OCI-LY1 (cell line): ENCODE results near the gene ZBP1.

Experiments used
- H2AFZ ChIP-seq: fragments of 200-600 bp; sonication (generic), shearing (Covaris generic); 2 replicates; pipeline ENCODE4 v1.6.0; 2014; ENCODE audit warnings: antibody characterized with exemption, mild to moderate bottlenecking, low read length
- H3F3A ChIP-seq: fragments of 200-600 bp; sonication (generic), shearing (Covaris generic); 2 replicates; pipeline ENCODE4 v1.6.0; 2014; ENCODE audit warnings: mild to moderate bottlenecking, antibody characterized with exemption, low read length, moderate library complexity; ENCODE audit not compliant: insufficient read depth
- H3K27ac ChIP-seq: fragments of 200-600 bp; sonication (generic); 2 replicates; pipeline ENCODE4 v1.5.1; 2014; ENCODE audit warnings: low read length, mixed run types, mild to moderate bottlenecking, low read depth; ENCODE audit not compliant: poor library complexity, severe bottlenecking
- H3K27me3 ChIP-seq: fragments of 200-600 bp; sonication (generic); 2 replicates; pipeline ENCODE4 v1.6.0; 2014; ENCODE audit warnings: antibody characterized with exemption, mild to moderate bottlenecking, low read length, moderate library complexity; ENCODE audit not compliant: insufficient read depth
- H3K36me3 ChIP-seq: fragments of 200-600 bp; sonication (generic); 2 replicates; pipeline ENCODE4 v1.6.1; 2014; ENCODE audit warnings: mild to moderate bottlenecking, antibody characterized with exemption, low read length, moderate library complexity, mixed read lengths; ENCODE audit not compliant: insufficient read depth
- H3K4me1 ChIP-seq: fragments of 200-600 bp; sonication (generic); 2 replicates; pipeline ENCODE4 v1.5.1; 2014; ENCODE audit warnings: mild to moderate bottlenecking, low read length, moderate library complexity; ENCODE audit not compliant: insufficient read depth, severe bottlenecking
- H3K4me2 ChIP-seq: fragments of 200-600 bp; sonication (generic), shearing (Covaris generic); 2 replicates; pipeline ENCODE4 v1.6.1; 2014; ENCODE audit warnings: low read length
- H3K4me3 ChIP-seq: fragments of 200-600 bp; sonication (generic); 2 replicates; pipeline ENCODE4 v1.5.1; 2014; ENCODE audit warnings: low read length, low read depth, mild to moderate bottlenecking, mixed read lengths; ENCODE audit not compliant: poor library complexity, severe bottlenecking
- H3K79me2 ChIP-seq: fragments of 200-600 bp; shearing (Covaris generic); 2 replicates; pipeline ENCODE4 v1.6.1; 2016; ENCODE audit warnings: mixed run types, low read length, mixed read lengths; ENCODE audit not compliant: insufficient read depth
- H3K9ac ChIP-seq: fragments of 200-600 bp; sonication (generic), shearing (Covaris generic); 2 replicates; pipeline ENCODE4 v1.6.1; 2014; ENCODE audit warnings: mild to moderate bottlenecking, low read length, mixed read lengths
- H3K9me2 ChIP-seq: fragments of 200-600 bp; sonication (generic), shearing (Covaris generic); 2 replicates; pipeline ENCODE4 v1.6.1; 2014; ENCODE audit warnings: low read depth, mild to moderate bottlenecking, low read length, mixed read lengths
- H3K9me3 ChIP-seq: fragments of 200-600 bp; shearing (Covaris generic); 2 replicates; pipeline ENCODE4 v1.6.1; 2014; ENCODE audit warnings: low read length, mixed read lengths
- H4K20me1 ChIP-seq: fragments of 200-600 bp; sonication (generic), shearing (Covaris generic); 2 replicates; pipeline ENCODE4 v1.6.0; 2016; ENCODE audit warnings: mild to moderate bottlenecking, low read length; ENCODE audit not compliant: insufficient read depth
- CTCF ChIP-seq: fragments of 200-600 bp; sonication (generic), shearing (Covaris generic); IDR thresholded peaks from 2 replicates; pipeline ENCODE4 v1.5.1; 2017; ENCODE audit warnings: mild to moderate bottlenecking, antibody characterized with exemption, low read length, moderate library complexity, mixed read lengths
- EZH2 ChIP-seq: fragments of 200-600 bp; sonication (generic), shearing (Covaris generic); IDR thresholded peaks from 2 replicates; pipeline ENCODE4 v1.8.0; 2017; ENCODE audit warnings: borderline replicate concordance, mixed run types, mild to moderate bottlenecking, antibody characterized with exemption, low read length, moderate library complexity, mixed read lengths

ZBP1 gene

GRCh38 chr20:57596358-57596757, 23.9 kb downstream of the ZBP1 start:
- H4K20me1 ChIP-seq = no peaks in the 10 kb centered on the region

DNA sequence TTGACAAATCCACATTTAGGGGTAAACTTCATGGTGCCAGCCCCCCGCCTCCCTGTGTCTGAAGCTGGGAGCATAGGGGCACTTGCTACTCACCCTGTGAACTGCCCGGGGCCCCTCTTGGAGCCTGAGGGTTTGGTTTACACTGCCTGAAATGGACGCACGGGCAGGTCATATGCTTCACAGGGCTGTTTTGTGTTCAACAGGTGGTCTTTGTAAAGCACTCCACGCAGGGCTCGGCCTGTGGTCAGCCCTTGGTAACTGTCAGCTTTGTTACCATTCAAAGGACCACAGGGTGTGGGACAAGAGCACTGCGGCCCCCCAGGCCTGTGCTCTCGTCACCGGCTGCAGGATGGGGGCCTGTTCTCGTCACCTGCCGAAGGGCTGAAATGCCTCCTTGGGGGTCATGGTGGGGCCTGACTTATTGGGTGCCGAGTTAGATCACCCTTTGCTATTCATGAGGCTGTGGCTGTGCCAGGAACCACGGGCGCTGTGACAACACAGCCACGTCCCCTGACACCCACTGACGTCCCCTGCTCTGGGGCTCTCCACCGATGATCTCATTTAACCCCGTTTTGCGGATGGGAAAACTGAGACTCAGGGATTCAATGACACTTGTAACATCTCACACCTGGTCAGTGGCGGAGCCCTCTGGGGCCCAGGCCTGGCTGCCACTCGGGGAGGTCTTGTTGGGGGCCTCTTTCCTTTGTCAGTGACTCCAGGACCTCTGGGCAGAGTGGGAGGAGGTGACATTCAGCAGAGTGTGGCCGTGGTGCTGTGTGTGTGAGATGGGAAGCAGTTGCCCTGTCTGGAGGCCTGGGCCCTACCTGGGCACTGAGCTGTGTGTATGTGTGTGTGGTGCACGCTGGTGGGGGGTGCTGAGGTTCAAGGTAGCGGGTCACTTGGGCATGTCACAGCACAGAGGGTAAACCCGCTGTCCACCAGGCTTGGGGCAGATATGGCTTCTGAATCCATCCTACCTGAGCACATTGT, 24.9 kb downstream of the ZBP1 start:
- peaks cover 7% of the 10 kb centered on the region for H3K4me1 ChIP-seq
- H2AFZ ChIP-seq = no peak overlapping the region
- no peaks in the 10 kb centered on the region for H3K79me2 ChIP-seq
- H3K4me3 ChIP-seq = no peak overlapping the region
- no peaks in the 10 kb centered on the region for H4K20me1 ChIP-seq
- no peaks in the 10 kb centered on the region for H3F3A ChIP-seq
- H3K9me2 ChIP-seq = no peaks in the 10 kb centered on the region
- H3K9ac ChIP-seq = no peak overlapping the region
- no peaks in the 10 kb centered on the region for H3K9me3 ChIP-seq
- no peak for TF ChIP-seq CTCF
- no peak for TF ChIP-seq EZH2
- no peak overlapping the region for H3K27ac ChIP-seq
- peaks cover 4% of the 10 kb centered on the region; the same call in 1 of the 2 replicates for H3K27me3 ChIP-seq
- H3K36me3 ChIP-seq = no peaks in the 10 kb centered on the region
- H3K4me2 ChIP-seq = no peak overlapping the region

More at GRCh38 chr20:57596358-57596757, 23.9 kb downstream of the ZBP1 start:
- TF ChIP-seq CTCF (no peak), EZH2 (no peak)
- Histone ChIP-seq H3K27ac (no peak overlapping the region), H2AFZ (no peak overlapping the region), H3K79me2 (no peaks in the 10 kb centered on the region), H3K4me1 (peaks cover 7% of the 10 kb centered on the region), H3K9ac (no peak overlapping the region), H3F3A (no peaks in the 10 kb centered on the region), H3K4me2 (no peak overlapping the region), H3K9me3 (no peaks in the 10 kb centered on the region), H3K27me3 (peaks cover 7% of the 10 kb centered on the region), H3K36me3 (no peaks in the 10 kb centered on the region), H3K4me3 (no peak overlapping the region), H3K9me2 (no peaks in the 10 kb centered on the region)

DNA sequence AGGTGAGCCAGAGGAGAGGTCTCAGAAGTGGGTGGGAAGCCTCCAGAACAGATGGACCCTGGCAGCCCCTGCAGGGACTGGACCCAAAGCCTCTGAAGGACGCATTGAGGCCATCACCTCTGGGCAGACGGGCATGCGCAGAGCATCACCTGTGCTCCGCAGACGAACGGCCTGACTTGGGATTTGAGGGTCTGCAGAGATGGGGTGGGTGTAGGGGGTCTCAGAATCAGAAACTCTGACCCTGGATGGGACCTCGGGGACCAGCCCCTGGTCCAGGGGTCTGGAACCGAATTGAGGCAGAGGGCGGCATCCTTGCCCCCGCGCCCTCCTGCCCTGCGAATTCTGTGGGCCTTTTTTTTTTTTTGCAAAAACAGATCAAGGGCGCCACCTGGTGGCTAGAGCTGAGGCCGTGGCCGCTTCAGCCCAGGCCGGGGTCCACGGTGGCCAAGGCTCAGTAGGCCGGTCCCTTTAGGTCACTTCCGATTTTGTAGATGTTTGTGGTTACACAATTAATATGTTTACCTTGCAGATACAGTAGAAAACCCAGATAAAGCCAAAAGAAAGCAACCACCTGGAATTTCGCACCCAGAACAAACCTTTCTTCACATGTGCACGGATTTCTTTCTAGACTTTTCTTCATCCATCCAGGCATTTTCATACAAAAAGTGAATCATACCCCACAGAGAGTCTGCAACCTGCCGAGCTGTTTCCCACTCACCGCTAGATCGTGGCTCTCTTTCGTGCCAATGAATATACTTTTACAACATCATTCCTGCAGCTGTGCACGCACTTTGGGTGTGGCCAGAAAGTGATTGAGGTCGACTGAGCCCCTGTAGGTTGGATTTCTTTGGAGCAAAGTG, 25.9 kb downstream of the ZBP1 start:
- Histone ChIP-seq H3K27me3 (peaks cover 4% of the 10 kb centered on the region; the same call in 1 of the 2 replicates), H3K9me3 (no peaks in the 10 kb centered on the region), H3K27ac (no peak overlapping the region), H3K36me3 (no peaks in the 10 kb centered on the region), H3K79me2 (no peaks in the 10 kb centered on the region), H3K9ac (no peak overlapping the region), H2AFZ (no peak overlapping the region), H3K4me2 (no peak overlapping the region), H3F3A (no peaks in the 10 kb centered on the region), H3K9me2 (no peaks in the 10 kb centered on the region), H3K4me3 (no peak overlapping the region), H3K4me1 (peaks cover 7% of the 10 kb centered on the region), H4K20me1 (no peaks in the 10 kb centered on the region)
- TF ChIP-seq EZH2 (no peak), CTCF (peak; percentile 86)
